Memory B cell (primary cell): Measurements from ENCODE around the gene RAPSN.

ENCODE experiments used
- ATAC-seq: fragments of 150-1000 bp; cut with Tn5 transposase; 2 replicates; pipeline ENCODE4 v1.10.0; 2021; ENCODE audit warnings: low read depth, mild to moderate bottlenecking, moderate library complexity
- DNase-seq, 2 donors: peaks; one replicate each; pipeline ENCODE4 v3.0.0; 2022; ENCODE audit warnings: low spot score in 2 of 2
- H3K27ac Mint-ChIP-seq: one replicate; pipeline ENCODE4 v1.8.0; 2022; ENCODE audit warnings: mild to moderate bottlenecking, moderate library complexity, mixed read lengths
- H3K27me3 Mint-ChIP-seq: one replicate; pipeline ENCODE4 v1.8.0; 2022; ENCODE audit warnings: mixed read lengths
- H3K36me3 Mint-ChIP-seq: one replicate; pipeline ENCODE4 v1.8.0; 2022; ENCODE audit warnings: mild to moderate bottlenecking, mixed read lengths
- H3K4me1 Mint-ChIP-seq: one replicate; pipeline ENCODE4 v1.8.0; 2022; ENCODE audit warnings: mixed read lengths
- H3K4me3 Mint-ChIP-seq: one replicate; pipeline ENCODE4 v1.8.0; 2022; ENCODE audit warnings: mild to moderate bottlenecking, moderate library complexity, mixed read lengths
- H3K9me3 Mint-ChIP-seq: one replicate; pipeline ENCODE4 v1.8.0; 2022; ENCODE audit warnings: mixed read lengths

Gene RAPSN

GRCh38 chr11:47413351-47413750, 35.6 kb downstream of the RAPSN start:
- H3K36me3 Mint-ChIP-seq: peaks cover 17% of the 10 kb centered on the region
- peaks cover 12% of the 10 kb centered on the region for H3K4me1 Mint-ChIP-seq
- DNase-seq: no peak
- no peaks in the 10 kb centered on the region for H3K9me3 Mint-ChIP-seq
- no peak overlapping the region for H3K4me3 Mint-ChIP-seq
- no peak overlapping the region for H3K27ac Mint-ChIP-seq
- no peak for ATAC-seq
- no peaks in the 10 kb centered on the region for H3K27me3 Mint-ChIP-seq

DNA sequence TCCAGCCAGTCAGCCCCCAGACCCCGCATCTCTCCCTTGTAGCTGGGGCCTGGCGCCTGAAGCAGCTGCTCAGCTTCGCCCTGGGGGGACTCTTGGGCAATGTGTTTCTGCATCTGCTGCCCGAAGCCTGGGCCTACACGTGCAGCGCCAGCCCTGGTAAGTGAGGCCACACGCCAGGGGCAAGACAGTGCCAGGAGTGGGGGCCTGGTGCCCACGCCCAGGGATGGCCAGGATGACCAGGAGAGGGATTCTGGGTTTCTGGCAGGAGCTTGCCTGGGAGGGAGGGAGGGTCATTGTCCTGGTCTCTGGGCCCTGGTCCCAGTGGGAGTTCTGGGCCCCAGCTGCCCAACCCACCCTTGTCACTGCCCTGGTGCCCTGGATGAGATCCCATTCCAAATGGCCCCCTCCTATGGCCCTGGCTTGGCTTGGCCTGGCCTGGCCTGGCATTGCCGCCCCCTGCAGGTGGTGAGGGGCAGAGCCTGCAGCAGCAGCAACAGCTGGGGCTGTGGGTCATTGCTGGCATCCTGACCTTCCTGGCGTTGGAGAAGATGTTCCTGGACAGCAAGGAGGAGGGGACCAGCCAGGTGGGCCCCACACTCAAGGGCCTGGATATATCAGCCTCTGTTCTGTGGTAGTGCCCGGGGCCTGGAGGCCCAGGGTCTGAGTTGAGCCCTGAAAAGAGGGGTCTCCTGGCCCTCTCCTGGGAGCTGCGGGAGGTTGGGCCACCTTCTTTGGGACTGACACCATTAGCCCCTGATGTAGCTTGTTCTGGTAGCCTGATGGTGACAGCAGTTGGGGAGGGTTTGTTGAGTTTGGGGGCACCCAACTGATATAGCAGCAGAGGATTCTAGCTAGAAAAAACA, 36.8 kb downstream of the RAPSN start:
- H3K4me3 Mint-ChIP-seq: no peak overlapping the region
- H3K4me1 Mint-ChIP-seq: peaks cover 19% of the 10 kb centered on the region
- H3K27ac Mint-ChIP-seq: no peak overlapping the region
- no peaks in the 10 kb centered on the region for H3K9me3 Mint-ChIP-seq
- ATAC-seq (no peak), DNase-seq (peak; percentile 49 to 63)
- H3K27me3 Mint-ChIP-seq: no peaks in the 10 kb centered on the region
- H3K36me3 Mint-ChIP-seq: peaks cover 10% of the 10 kb centered on the region

GRCh38 chr11:47410370-47411264, 38.3 kb downstream of the RAPSN start:
- no peak overlapping the region for H3K4me3 Mint-ChIP-seq
- H3K27ac Mint-ChIP-seq: no peak overlapping the region

GRCh38 chr11:47409440-47410369, 39.2 kb downstream of the RAPSN start:
- DNase-seq (no peak), ATAC-seq (no peak)
- peak overlapping the region; percentile 99 for H3K27ac Mint-ChIP-seq
- no peaks in the 10 kb centered on the region for H3K9me3 Mint-ChIP-seq
- peaks cover 10% of the 10 kb centered on the region for H3K36me3 Mint-ChIP-seq
- H3K4me1 Mint-ChIP-seq: peaks cover 25% of the 10 kb centered on the region
- H3K4me3 Mint-ChIP-seq: peak overlapping the region; percentile 100
- no peaks in the 10 kb centered on the region for H3K27me3 Mint-ChIP-seq

More at GRCh38 chr11:47410370-47411264, 38.3 kb downstream of the RAPSN start:
- Mint-ChIP-seq H3K9me3 (no peaks in the 10 kb centered on the region), H3K36me3 (peaks cover 10% of the 10 kb centered on the region), H3K4me1 (peaks cover 22% of the 10 kb centered on the region), H3K27me3 (no peaks in the 10 kb centered on the region)
- DNase-seq (no peak), ATAC-seq (no peak)

GRCh38 chr11:47408598-47409439, 40.1 kb downstream of the RAPSN start:
- DNase-seq (peak in 1 of 2 donors; percentile 39), ATAC-seq (no peak)
- H3K27ac Mint-ChIP-seq: peak overlapping the region; percentile 99
- H3K4me1 Mint-ChIP-seq: peaks cover 25% of the 10 kb centered on the region
- peaks cover 5% of the 10 kb centered on the region for H3K36me3 Mint-ChIP-seq
- H3K4me3 Mint-ChIP-seq: peak overlapping the region; percentile 100
- no peaks in the 10 kb centered on the region for H3K9me3 Mint-ChIP-seq
- H3K27me3 Mint-ChIP-seq: no peaks in the 10 kb centered on the region

- no peaks in the 10 kb centered on the region for H3K36me3 Mint-ChIP-seq
- H3K27me3 Mint-ChIP-seq: no peaks in the 10 kb centered on the region
- no peaks in the 10 kb centered on the region for H3K9me3 Mint-ChIP-seq
- peak within 1 kb of the TSS; percentile 100 for H3K4me3 Mint-ChIP-seq
- H3K27ac Mint-ChIP-seq: peak within 1 kb of the TSS; percentile 99
- peak; percentile 97 to 99 for DNase-seq
- peak; percentile 80 for ATAC-seq
- H3K4me1 Mint-ChIP-seq: peaks cover 25% of the 10 kb centered on the region
Observed at GRCh38 chr11:47407746-47408590, 41.0 kb downstream of the RAPSN start, which contains the start of gene SLC39A13. Gene SLC39A13 (plus strand): TSS chr11:47408590. CDS start chr11:47410095, 1,505 bp downstream.

GRCh38 chr11:47406896-47407745, 41.8 kb downstream of the RAPSN start:
- Mint-ChIP-seq H3K4me1 (peaks cover 25% of the 10 kb centered on the region), H3K4me3 (peak overlapping the region; percentile 86), H3K27ac (peak overlapping the region; percentile 99), H3K36me3 (no peaks in the 10 kb centered on the region), H3K9me3 (no peaks in the 10 kb centered on the region), H3K27me3 (no peaks in the 10 kb centered on the region)
- no peak for DNase-seq
- no peak for ATAC-seq

DNA sequence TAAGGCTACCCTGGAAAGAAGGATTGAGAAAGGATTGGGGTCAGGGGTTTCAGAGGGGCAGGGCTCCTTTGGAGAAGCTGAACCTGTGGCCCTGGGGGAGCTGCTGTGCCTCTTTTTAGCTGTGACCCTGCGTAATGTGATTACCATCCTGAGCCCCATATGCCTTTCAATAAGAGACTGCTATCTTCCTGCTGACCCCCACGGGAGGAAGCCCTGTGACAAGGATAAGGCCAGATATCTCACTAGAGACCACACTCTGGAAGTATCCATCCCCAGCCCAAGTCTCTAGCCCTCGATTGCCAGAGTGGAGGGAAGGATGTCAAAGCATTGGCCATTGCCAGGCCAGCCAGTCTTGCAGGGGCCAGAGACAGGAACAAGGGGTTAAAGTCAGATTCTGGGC, 45.4 kb downstream of the RAPSN start:
- no peak overlapping the region for H3K4me3 Mint-ChIP-seq
- DNase-seq: no peak
- ATAC-seq: no peak
- peaks cover 33% of the 10 kb centered on the region for H3K4me1 Mint-ChIP-seq
- H3K36me3 Mint-ChIP-seq: no peaks in the 10 kb centered on the region
- no peaks in the 10 kb centered on the region for H3K27me3 Mint-ChIP-seq
- H3K9me3 Mint-ChIP-seq: no peaks in the 10 kb centered on the region
- peak overlapping the region; percentile 56 for H3K27ac Mint-ChIP-seq

- H3K4me1 Mint-ChIP-seq: peaks cover 36% of the 10 kb centered on the region
- H3K27me3 Mint-ChIP-seq: no peaks in the 10 kb centered on the region
- ATAC-seq (no peak), DNase-seq (no peak)
- no peaks in the 10 kb centered on the region for H3K9me3 Mint-ChIP-seq
- H3K36me3 Mint-ChIP-seq: no peaks in the 10 kb centered on the region
- H3K27ac Mint-ChIP-seq: peak overlapping the region; percentile 56
- no peak overlapping the region for H3K4me3 Mint-ChIP-seq
Observed at GRCh38 chr11:47403135-47403534, 45.8 kb downstream of the RAPSN start.

GRCh38 chr11:47400768-47401279, 48.1 kb downstream of the RAPSN start:
- Mint-ChIP-seq H3K4me3 (peak overlapping the region; percentile 90), H3K27me3 (no peaks in the 10 kb centered on the region), H3K9me3 (no peaks in the 10 kb centered on the region), H3K36me3 (no peaks in the 10 kb centered on the region), H3K4me1 (peaks cover 30% of the 10 kb centered on the region), H3K27ac (peak overlapping the region; percentile 87)
- ATAC-seq (peak; percentile 76), DNase-seq (no peak)
